ENCODE measurements around the gene ABCC11. TPM values are rescaled to one million over a fixed set of nuclear protein-coding genes. Genes with fewer than 3 reads are reported as not detected.

ABCC11 gene
- total RNA-seq, 2 donors from 2014 or later, result not detected

DNA sequence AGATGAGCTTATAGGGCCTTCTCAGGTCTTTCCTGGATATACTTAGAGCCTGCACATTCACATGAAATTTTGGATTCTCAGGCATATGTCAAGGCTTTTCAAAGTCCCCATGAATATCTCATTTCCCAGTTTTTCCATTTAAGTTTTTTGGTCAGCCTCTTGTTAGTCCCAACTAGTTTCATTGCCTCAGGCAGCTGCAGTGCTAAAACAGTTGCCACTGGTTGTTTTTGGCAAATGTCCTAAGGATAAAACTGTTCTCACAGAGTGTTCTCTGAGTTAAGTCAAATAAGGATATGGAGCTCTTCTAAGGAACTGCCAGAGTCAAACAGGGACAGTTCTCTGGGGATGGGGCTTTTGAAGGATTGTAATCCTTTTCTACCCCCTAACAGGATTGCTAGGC is 39.9 kb upstream of the ABCC11 start:
- Histone ChIP-seq H3K4me1 (peaks cover 0 to 17% of the 10 kb centered on the region in 2 donors), H3K27ac (no peak overlapping the region), H3K36me3 (peaks cover 28% of the 10 kb centered on the region), H3K27me3 (no peaks in the 10 kb centered on the region), H3K4me3 (no peak overlapping the region), H3K9me3 (peaks cover 0 to 9% of the 10 kb centered on the region in 2 donors)
- DNase-seq (ENCODE audit: low spot score), result no peak
- TF ChIP-seq, protein P1, sequence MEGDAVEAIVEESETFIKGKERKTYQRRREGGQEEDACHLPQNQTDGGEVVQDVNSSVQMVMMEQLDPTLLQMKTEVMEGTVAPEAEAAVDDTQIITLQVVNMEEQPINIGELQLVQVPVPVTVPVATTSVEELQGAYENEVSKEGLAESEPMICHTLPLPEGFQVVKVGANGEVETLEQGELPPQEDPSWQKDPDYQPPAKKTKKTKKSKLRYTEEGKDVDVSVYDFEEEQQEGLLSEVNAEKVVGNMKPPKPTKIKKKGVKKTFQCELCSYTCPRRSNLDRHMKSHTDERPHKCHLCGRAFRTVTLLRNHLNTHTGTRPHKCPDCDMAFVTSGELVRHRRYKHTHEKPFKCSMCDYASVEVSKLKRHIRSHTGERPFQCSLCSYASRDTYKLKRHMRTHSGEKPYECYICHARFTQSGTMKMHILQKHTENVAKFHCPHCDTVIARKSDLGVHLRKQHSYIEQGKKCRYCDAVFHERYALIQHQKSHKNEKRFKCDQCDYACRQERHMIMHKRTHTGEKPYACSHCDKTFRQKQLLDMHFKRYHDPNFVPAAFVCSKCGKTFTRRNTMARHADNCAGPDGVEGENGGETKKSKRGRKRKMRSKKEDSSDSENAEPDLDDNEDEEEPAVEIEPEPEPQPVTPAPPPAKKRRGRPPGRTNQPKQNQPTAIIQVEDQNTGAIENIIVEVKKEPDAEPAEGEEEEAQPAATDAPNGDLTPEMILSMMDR (IDR thresholded peaks at IDR 0.05), result no peak

DNA sequence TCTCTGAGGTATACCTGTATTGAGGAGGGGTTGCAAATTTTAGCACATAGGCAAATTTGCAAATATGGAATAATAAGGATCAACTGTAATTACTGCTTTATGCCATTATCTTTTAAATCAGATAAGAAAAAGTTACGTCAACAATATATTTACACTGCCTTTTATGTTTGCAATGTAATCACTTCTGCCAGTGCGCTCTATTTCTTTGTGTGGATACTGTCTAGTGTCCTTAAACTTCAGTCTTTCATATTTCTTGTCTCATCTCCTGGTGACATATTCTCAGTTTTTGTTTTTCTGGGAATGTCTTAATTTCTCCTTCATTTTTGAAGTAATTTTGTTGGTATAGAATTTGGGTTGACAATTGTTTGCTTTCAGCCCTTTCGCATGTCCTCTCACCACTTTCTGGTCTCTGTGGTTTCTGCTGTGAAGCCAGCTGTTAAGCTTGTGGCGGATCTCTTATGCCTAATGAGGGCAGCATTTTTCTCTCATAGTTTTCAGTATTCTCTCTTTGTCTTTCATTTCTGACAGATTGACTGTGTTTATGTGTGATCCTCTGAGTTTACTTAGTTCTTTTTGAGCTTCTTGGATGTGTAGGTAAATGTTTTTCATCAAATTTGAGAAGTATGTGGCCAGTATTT is 37.6 kb upstream of the ABCC11 start:
- no peak for DNase-seq (ENCODE audit: low spot score)
- Histone ChIP-seq H3K4me3 (no peak overlapping the region), H3K9me3 (peaks cover 0 to 9% of the 10 kb centered on the region in 2 donors), H3K36me3 (peaks cover 23% of the 10 kb centered on the region), H3K4me1 (peaks cover 0 to 24% of the 10 kb centered on the region in 2 donors), H3K27me3 (no peaks in the 10 kb centered on the region), H3K27ac (no peak overlapping the region)
- TF ChIP-seq, protein P1 (IDR thresholded peaks at IDR 0.05), result no peak

DNA sequence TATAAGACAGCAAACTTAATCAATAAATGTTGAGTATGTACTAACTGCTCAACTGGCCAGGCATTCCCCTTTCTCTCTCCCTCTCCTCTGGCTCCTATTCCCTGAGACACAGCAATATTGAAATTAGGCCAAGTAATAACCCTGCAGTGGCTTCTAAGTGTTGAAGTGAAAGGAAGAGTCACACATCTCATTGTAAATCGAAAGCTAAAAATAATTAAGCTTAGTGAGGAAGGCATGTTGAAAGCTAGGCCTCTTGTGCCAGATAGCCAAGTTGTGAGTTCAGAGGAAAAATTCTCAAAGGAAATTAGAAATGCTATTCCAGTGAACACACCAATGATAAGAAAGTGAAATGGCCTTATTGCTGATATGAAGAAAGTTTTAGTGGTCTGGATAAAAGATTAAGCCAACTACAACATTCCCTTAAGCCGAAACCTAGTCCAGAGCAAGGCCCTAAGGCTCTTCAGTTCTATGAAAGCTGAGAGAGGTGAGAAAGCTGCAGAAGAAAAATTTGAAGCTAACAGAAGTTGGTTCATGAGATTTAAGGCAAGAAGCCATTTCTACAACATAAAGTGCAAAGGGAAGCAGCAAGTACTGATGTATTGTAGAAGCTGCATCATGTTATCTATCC is 35.4 kb upstream of the ABCC11 start:
- no peak for DNase-seq (ENCODE audit: low spot score)

DNA sequence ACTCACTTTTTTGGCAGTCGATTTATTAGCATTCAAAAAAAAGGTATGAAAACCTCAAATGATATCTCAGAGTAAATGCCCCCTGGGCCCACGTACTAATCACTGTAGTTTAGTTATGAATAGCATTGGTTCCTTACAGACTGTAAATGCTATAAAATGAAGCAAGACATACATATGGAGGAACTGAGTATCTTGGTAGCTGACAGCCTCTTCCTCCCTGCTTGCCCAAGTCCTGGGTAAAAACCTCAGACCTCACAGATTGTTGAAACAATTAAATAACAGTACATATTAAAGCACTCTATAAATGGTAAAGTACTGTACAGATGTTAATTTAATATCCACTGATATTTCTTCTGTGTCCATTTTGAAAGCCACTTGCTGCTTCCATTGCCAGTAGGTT is 33.2 kb upstream of the ABCC11 start:
- Histone ChIP-seq H3K36me3 (peaks cover 5% of the 10 kb centered on the region), H3K4me1 (peaks cover 0 to 48% of the 10 kb centered on the region in 2 donors), H3K27me3 (no peaks in the 10 kb centered on the region), H3K9me3 (no peaks in the 10 kb centered on the region), H3K4me3 (no peak overlapping the region), H3K27ac (peak overlapping the region in 1 of 2 donors; percentile 20)
- DNase-seq (ENCODE audit: low spot score), result no peak
- TF ChIP-seq, protein P1 (IDR thresholded peaks at IDR 0.05), result no peak

More for the DNA sequence above, 35.4 kb upstream of the ABCC11 start:
- peaks cover 0 to 34% of the 10 kb centered on the region in 2 donors for H3K4me1 ChIP-seq
- H3K9me3 ChIP-seq, result peaks cover 0 to 9% of the 10 kb centered on the region in 2 donors
- no peaks in the 10 kb centered on the region for H3K27me3 ChIP-seq
- H3K4me3 ChIP-seq, result no peak overlapping the region
- peaks cover 15% of the 10 kb centered on the region for H3K36me3 ChIP-seq
- H3K27ac ChIP-seq, result peak overlapping the region; percentile 52 to 64
- TF ChIP-seq, protein P1 (IDR thresholded peaks at IDR 0.05), result no peak

DNA sequence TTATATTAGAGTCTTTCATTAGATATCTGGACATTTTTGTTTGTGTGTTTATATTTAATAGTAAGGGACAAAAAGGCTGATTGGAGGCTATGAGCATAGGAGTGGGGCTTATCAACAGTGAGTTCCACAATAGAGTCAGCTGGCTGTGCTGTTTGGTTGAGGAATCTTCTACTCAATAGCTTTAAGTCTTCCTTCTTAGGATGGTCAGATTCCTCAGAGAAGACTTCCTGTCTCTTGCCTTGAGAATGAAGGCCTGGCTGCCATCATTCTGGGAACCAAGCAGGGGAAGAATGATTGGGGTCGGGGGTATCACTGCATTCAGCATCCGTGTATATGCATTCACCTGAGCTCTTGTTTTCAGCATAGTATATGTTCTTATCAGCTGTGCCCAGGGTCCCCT is 31.9 kb upstream of the ABCC11 start:
- peaks cover 0 to 48% of the 10 kb centered on the region in 2 donors for H3K4me1 ChIP-seq
- H3K36me3 ChIP-seq, result peaks cover 5% of the 10 kb centered on the region
- H3K4me3 ChIP-seq, result no peak overlapping the region
- TF ChIP-seq, protein P1 (IDR thresholded peaks at IDR 0.05), result no peak
- no peak for DNase-seq (ENCODE audit: low spot score)
- H3K27me3 ChIP-seq, result no peaks in the 10 kb centered on the region
- H3K9me3 ChIP-seq, result no peaks in the 10 kb centered on the region
- peak overlapping the region in 1 of 2 donors; percentile 20 for H3K27ac ChIP-seq
